Psoas muscle (tissue), 8 donors: ENCODE results near the gene RXFP2. TPM values are rescaled to one million over a fixed set of nuclear protein-coding genes. Genes with fewer than 3 reads are reported as not detected.

Experiments
- ATAC-seq, 4 donors: fragments of 200-7000 bp; cut with Tn5 transposase; one replicate each; pipeline ENCODE4 v1.9.1; 2020; ENCODE audit warnings: moderate library complexity in 3 of 4, mild to moderate bottlenecking in 2 of 4
- DNase-seq, 2 donors: peaks; one replicate each; pipeline ENCODE4 v3.0.0-alpha.2; 2020
- H3K27ac ChIP-seq: fragments of 200-600 bp; one replicate; pipeline ENCODE4 v1.8.0; 2022
- H3K27me3 ChIP-seq, 3 donors: fragments of 200-600 bp in 1 of 3; one replicate each; pipeline versions ENCODE4 v1.6.1 to v1.8.0; 2013 to 2022; ENCODE audit warnings: low read length in 2 of 3, mild to moderate bottlenecking in 2 of 3, moderate library complexity in 1 of 3; ENCODE audit not compliant: insufficient read depth in 3 of 3
- H3K36me3 ChIP-seq, 2 donors: fragments of 200-600 bp in 1 of 2; one replicate each; pipeline versions ENCODE4 v1.6.1 to v1.8.0; 2013 to 2022; ENCODE audit warnings: low read depth in 1 of 2, mild to moderate bottlenecking in 1 of 2, moderate library complexity in 1 of 2; ENCODE audit not compliant: insufficient read depth in 1 of 2
- H3K4me1 ChIP-seq: fragments of 200-600 bp; one replicate; pipeline ENCODE4 v1.8.0; 2022
- H3K4me3 ChIP-seq: fragments of 200-600 bp; one replicate; pipeline ENCODE4 v1.8.0; 2022; ENCODE audit warnings: mild to moderate bottlenecking
- H3K9me3 ChIP-seq: fragments of 200-600 bp; one replicate; pipeline ENCODE4 v1.8.0; 2022
- CTCF ChIP-seq: fragments of 200-600 bp; IDR thresholded peaks from one replicate; pipeline ENCODE4 v1.8.0; 2022; ENCODE audit warnings: antibody characterized with exemption
- WGBS, 3 donors: extraction: QIAGEN DNeasy Blood & Tissue Kit; methylation state at CpG; one replicate each; pipeline versions ENCODE4 v1.1.6 to v1.1.7; 2013; 5-methylcytosine and 5-hydroxymethylcytosine counted together
- intact Hi-C, 2 donors: fragments of 100-400 bp; cut with DNase I; formaldehyde crosslinking; loops; one replicate each; pipeline versions ENCODE4 v1.11.0 to v1.14.2; 2022
- polyA plus RNA-seq, 3 donors: library from polyadenylated mRNA; stranded (reverse); fragments of 200-250 nt; gene quantifications; one replicate each; pipeline ENCODE4 v1.2.3, GENCODE V29; 2013
- total RNA-seq, 4 donors: library from RNA; stranded (reverse); fragmentation: NEBNext Ultra II Directional in 2 of 4; extraction: Animal tissue kit (Norgen Biotek cat#: 25700) in 2 of 4; gene quantifications; one replicate each; pipeline versions ENCODE4 v1.2.1 to v1.2.4, GENCODE V29; 2021 to 2023
- donor health status: healthy with polysubstance abuse.
- donor health status: DM: no; HTN: no; CAD: no; lungs with moderate emphysema.
- donor health status: Bipolar disorder and iron deficiency.
- donor health status: healthy.
- donor health status: DM: yes; HTN: yes; CAD: no.
- donor health status: DM: no; HTN: no; CAD: no.
- donor health status: DM: no; HTN: no; CAD: no.
- donor health status: DM: yes; HTN: yes; CAD: no.

The RXFP2 gene
- total and polyA plus RNA-seq, 7 donors: 0.47 to 4.0 (median 1.2) TPM; not detected in 2

DNA sequence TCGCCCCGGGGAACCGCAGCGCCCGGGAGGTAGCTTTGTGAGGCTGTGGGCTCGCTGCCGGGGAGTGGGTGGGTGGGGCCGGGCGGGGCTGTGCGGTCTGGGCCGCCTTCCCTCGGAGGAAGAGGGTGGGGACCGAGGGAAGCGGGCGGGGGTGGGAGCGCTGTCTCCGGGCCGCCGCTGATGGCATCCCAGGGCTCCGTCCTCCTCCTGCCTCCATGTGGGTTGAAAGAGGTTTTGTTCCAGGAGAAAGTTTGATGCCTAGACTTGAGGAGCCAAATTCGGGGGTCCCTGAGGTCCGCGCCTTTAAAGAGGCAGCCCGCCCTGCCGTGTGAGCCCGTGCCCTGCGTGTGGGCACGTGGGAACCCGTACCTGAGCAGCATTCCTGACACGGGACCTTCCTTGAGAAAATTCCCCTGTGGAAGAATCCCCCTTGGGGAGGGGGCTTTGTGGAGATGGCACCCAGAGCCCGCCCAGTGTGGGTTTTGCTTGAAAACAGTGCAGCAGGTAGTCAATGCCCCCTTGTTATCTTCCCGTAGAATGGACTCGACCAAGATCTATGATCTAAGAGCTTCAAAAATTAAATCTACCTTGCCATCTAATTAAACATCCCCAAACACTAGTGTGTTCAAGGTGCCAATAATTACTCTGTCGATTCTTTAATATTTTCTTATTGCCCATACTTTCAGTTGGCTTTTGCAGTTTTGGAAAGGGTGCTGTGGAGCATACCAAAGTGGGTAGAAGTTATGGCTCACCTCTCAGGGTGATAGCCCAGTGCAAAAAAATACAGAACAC lies 107.8 kb downstream of the RXFP2 start:
- H3K9me3 ChIP-seq: no peaks in the 10 kb centered on the region
- DNase-seq (peak; percentile 21 to 59), ATAC-seq (peak in 3 of 4 donors; percentile 15 to 40 (median 19))
- peak overlapping the region; percentile 78 for H3K4me3 ChIP-seq
- intact Hi-C loops: no loop called here
- peak overlapping the region; percentile 69 for H3K27ac ChIP-seq
- TF ChIP-seq CTCF: no peak
- no peaks in the 10 kb centered on the region for H3K4me1 ChIP-seq
- no peaks in the 10 kb centered on the region for H3K27me3 ChIP-seq
- WGBS, 3 donors: 7 to 9% (median 8%) methylated on average over 24 to 34 of the region's 34 CpGs
- no peaks in the 10 kb centered on the region for H3K36me3 ChIP-seq

DNA sequence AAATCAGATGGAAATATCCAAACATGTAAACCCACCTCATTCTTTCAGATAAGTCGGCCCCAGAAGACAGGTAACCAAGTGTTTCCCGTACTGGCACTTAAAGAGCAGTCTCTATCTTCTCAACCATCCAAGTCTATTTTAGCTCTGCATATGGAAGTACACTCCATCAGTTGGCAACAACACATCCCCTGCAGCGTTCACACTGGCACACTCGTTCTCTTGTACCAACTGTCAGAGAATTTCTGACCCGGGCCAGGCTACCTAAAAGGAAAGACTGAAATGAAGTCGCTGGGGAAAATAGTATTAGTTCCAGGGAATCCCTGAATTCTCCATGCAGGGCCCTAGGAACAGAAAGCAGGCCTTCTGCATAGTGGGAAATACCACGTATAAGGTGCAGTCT lies 109.3 kb downstream of the RXFP2 start:
- no peak for TF ChIP-seq CTCF
- ATAC-seq: no peak

GRCh38 chr13:31849206-31849605 lies 109.9 kb downstream of the RXFP2 start:
- no peaks in the 10 kb centered on the region for H3K9me3 ChIP-seq
- no peak for TF ChIP-seq CTCF
- H3K4me3 ChIP-seq: no peak overlapping the region
- 73 to 81% (median 78%) methylated on average over 4 of the region's 4 CpGs for WGBS, 3 donors
- no peak overlapping the region for H3K27ac ChIP-seq
- no peaks in the 10 kb centered on the region for H3K4me1 ChIP-seq
- H3K27me3 ChIP-seq: no peaks in the 10 kb centered on the region
- intact Hi-C loops: no loop called here
- H3K36me3 ChIP-seq: no peaks in the 10 kb centered on the region
- ATAC-seq (no peak), DNase-seq (no peak)

More for the DNA sequence above, 109.3 kb downstream of the RXFP2 start:
- intact Hi-C loops: no loop called here
- H3K4me1 ChIP-seq: no peaks in the 10 kb centered on the region
- H3K36me3 ChIP-seq: no peaks in the 10 kb centered on the region
- no peak overlapping the region for H3K4me3 ChIP-seq
- H3K27ac ChIP-seq: no peak overlapping the region
- no peaks in the 10 kb centered on the region for H3K27me3 ChIP-seq
- DNase-seq: no peak
- WGBS, 3 donors: 48 to 59% (median 55%) methylated on average over 7 of the region's 7 CpGs
- no peaks in the 10 kb centered on the region for H3K9me3 ChIP-seq

GRCh38 chr13:31850041-31850555 lies 110.8 kb downstream of the RXFP2 start:
- WGBS, 3 donors: 23 to 33% (median 24%) methylated on average over 5 of the region's 5 CpGs
- Histone ChIP-seq H3K4me3 (no peak overlapping the region), H3K27me3 (no peaks in the 10 kb centered on the region), H3K27ac (no peak overlapping the region), H3K9me3 (no peaks in the 10 kb centered on the region), H3K4me1 (no peaks in the 10 kb centered on the region), H3K36me3 (no peaks in the 10 kb centered on the region)
- ATAC-seq (no peak), DNase-seq (no peak)
- TF ChIP-seq CTCF: no peak
- intact Hi-C loops: no loop called here
